Measurements from ENCODE around the gene KATNB1. TPM values are rescaled to one million over a fixed set of nuclear protein-coding genes. Genes with fewer than 3 reads are reported as not detected.

KATNB1 gene
- total RNA-seq, 1 experiment from 2014 or later: 8.1 TPM

- Histone ChIP-seq H3K4me1 (ENCODE audit: control insufficient read depth, insufficient read depth, low read length) (no peaks in the 10 kb centered on the region), H3K9me3 (ENCODE audit: control insufficient read depth, insufficient read depth, low read depth, low read length) (no peaks in the 10 kb centered on the region), H3K4me3 (ENCODE audit: low read depth in 2 of 2, low read length in 2 of 2) (no peak overlapping the region), H3K27ac (ENCODE audit: low read length) (no peak overlapping the region), H3K36me3 (ENCODE audit: control insufficient read depth, insufficient read depth, low read length) (no peaks in the 10 kb centered on the region), H3K27me3 (ENCODE audit: control insufficient read depth, insufficient read depth, low read length) (no peaks in the 10 kb centered on the region)
- ChIA-PET POLR2A (interaction anchor here (0.6 kb wide), 1 partner anchor 184 kb away, joined by 13 read pairs; the partner anchor contains the start of gene ADGRG5), CTCF (no interaction called here)
- TF ChIP-seq SIN3A (IDR thresholded peaks at IDR 0.05; ENCODE audit: borderline replicate concordance, insufficient read depth, low read depth, low read length) (no peak), REST (IDR thresholded peaks at IDR 0.05; ENCODE audit: insufficient read depth in 1 of 2, low read depth in 2 of 2, low read length in 1 of 2) (no peak), CTCF (IDR thresholded peaks at IDR 0.05) (no peak), TCF7L2 (IDR thresholded peaks at IDR 0.05; ENCODE audit: low read depth, low read length) (no peak), POLR2AphosphoS5 (IDR thresholded peaks at IDR 0.05; ENCODE audit: low read depth, low read length) (no peak)
- ATAC-seq (no peak), DNase-seq (ENCODE audit: low read depth, low spot score) (no peak)
- in situ Hi-C loops (cut with HindIII; ENCODE audit: low pct_unique_long_range_greater_than_20kb, low sequenced_read_pairs): no loop called here
- intact Hi-C loops (cut with micrococcal nuclease; ENCODE audit: unreplicated experiment): no loop called here
- BruUV-seq (replicated peaks): no TSS peak
Observed at GRCh38 chr16:57726433-57726947, 9.1 kb upstream of the KATNB1 start.

GRCh38 chr16:57727610-57728009 is 8.0 kb upstream of the KATNB1 start:
- intact Hi-C loops (cut with micrococcal nuclease; ENCODE audit: unreplicated experiment) (no loop called here), in situ Hi-C loops (cut with HindIII; ENCODE audit: low pct_unique_long_range_greater_than_20kb, low sequenced_read_pairs) (no loop called here)
- TF ChIP-seq REST (IDR thresholded peaks at IDR 0.05; ENCODE audit: insufficient read depth in 1 of 2, low read depth in 2 of 2, low read length in 1 of 2): no peak
- TF ChIP-seq SIN3A (IDR thresholded peaks at IDR 0.05; ENCODE audit: borderline replicate concordance, insufficient read depth, low read depth, low read length): no peak
- no peak for TF ChIP-seq TCF7L2 (IDR thresholded peaks at IDR 0.05; ENCODE audit: low read depth, low read length)
- no peak for TF ChIP-seq POLR2AphosphoS5 (IDR thresholded peaks at IDR 0.05; ENCODE audit: low read depth, low read length)
- no peak for TF ChIP-seq CTCF (IDR thresholded peaks at IDR 0.05)
- H3K27ac ChIP-seq (ENCODE audit: low read length): no peak overlapping the region
- H3K27me3 ChIP-seq (ENCODE audit: control insufficient read depth, insufficient read depth, low read length): no peaks in the 10 kb centered on the region
- no peaks in the 10 kb centered on the region for H3K4me1 ChIP-seq (ENCODE audit: control insufficient read depth, insufficient read depth, low read length)
- no peaks in the 10 kb centered on the region for H3K36me3 ChIP-seq (ENCODE audit: control insufficient read depth, insufficient read depth, low read length)
- CTCF ChIA-PET: no interaction called here
- ATAC-seq (no peak), DNase-seq (ENCODE audit: low read depth, low spot score) (no peak)
- BruUV-seq (replicated peaks): no TSS peak
- POLR2A ChIA-PET: no interaction called here
- no peak overlapping the region for H3K4me3 ChIP-seq (ENCODE audit: low read depth in 2 of 2, low read length in 2 of 2)
- H3K9me3 ChIP-seq (ENCODE audit: control insufficient read depth, insufficient read depth, low read depth, low read length): no peaks in the 10 kb centered on the region
